Stomach (tissue), 9 donors: ENCODE results near the gene COA8. TPM values are rescaled to one million over a fixed set of nuclear protein-coding genes. Genes with fewer than 3 reads are reported as not detected.

Source experiments
- DNase-seq, 2 donors: peaks; one replicate each; pipeline versions ENCODE4 v3.0.0 to v3.0.0-alpha.2; 2013 to 2019
- H3K27ac ChIP-seq, 5 donors: fragments of 200-600 bp in 4 of 5; sonication (generic) in 4 of 5; one replicate each; pipeline ENCODE4 v1.5.1; 2013 to 2019; ENCODE audit warnings: mild to moderate bottlenecking in 1 of 5, moderate library complexity in 1 of 5
- H3K27me3 ChIP-seq, 3 donors: fragments of 200-600 bp; sonication (generic); one replicate each; pipeline ENCODE4 v1.5.1; 2017 to 2019; ENCODE audit warnings: mixed run types in 1 of 3
- H3K36me3 ChIP-seq, 4 donors: fragments of 200-600 bp; sonication (generic); 1 replicate in 3 of 4; 2 replicates in 1 of 4; pipeline ENCODE4 v1.5.1; 2016 to 2019
- H3K4me1 ChIP-seq, 4 donors: fragments of 200-600 bp; sonication (generic); one replicate each; pipeline ENCODE4 v1.5.1; 2016 to 2019
- H3K4me3 ChIP-seq, 4 donors: fragments of 200-600 bp; sonication (generic) in 3 of 4; one replicate each; pipeline ENCODE4 v1.5.1; 2016 to 2019; ENCODE audit warnings: mild to moderate bottlenecking in 1 of 4
- H3K9me3 ChIP-seq, 4 donors: fragments of 200-600 bp; sonication (generic); one replicate each; pipeline ENCODE4 v1.5.1; 2016 to 2019
- CTCF ChIP-seq, 7 experiments: fragments of 450-650 bp in 4 of 7; fragments of 200-600 bp in 3 of 7; sonication (generic) in 3 of 7; IDR thresholded peaks; one replicate each; pipeline ENCODE4 v1.5.1; 2016 to 2019; ENCODE audit warnings: antibody characterized with exemption in 7 of 7, control low read depth in 2 of 7, mild to moderate bottlenecking in 1 of 7
- EP300 ChIP-seq: sonication (generic); formaldehyde crosslinking; IDR thresholded peaks from one replicate; pipeline ENCODE4 v1.6.1; 2017; ENCODE audit warnings: antibody characterized with exemption
- POLR2A ChIP-seq, 4 donors: fragments of 450-650 bp; IDR thresholded peaks; one replicate each; pipeline ENCODE4 v1.6.1; 2016; ENCODE audit warnings: antibody characterized with exemption in 4 of 4, control low read depth in 2 of 4, mild to moderate bottlenecking in 1 of 4, moderate library complexity in 1 of 4
- POLR2AphosphoS5 ChIP-seq, 3 donors: sonication (generic); formaldehyde crosslinking; IDR thresholded peaks; one replicate each; pipeline ENCODE4 v1.6.1; 2016; ENCODE audit warnings: antibody characterized with exemption in 3 of 3
- WGBS, 5 donors: extraction: QIAGEN DNeasy Blood & Tissue Kit in 3 of 5; methylation state at CpG; one replicate each; pipeline versions ENCODE4 v1.1.5 to v1.1.7; 2013 to 2018; 5-methylcytosine and 5-hydroxymethylcytosine counted together
- intact Hi-C: fragments of 100-400 bp; cut with DNase I; formaldehyde crosslinking; loops from one replicate; pipeline ENCODE4 v1.15.1; 2023; ENCODE audit warnings: low total_unique reads
- polyA plus RNA-seq, 3 donors: library from polyadenylated mRNA; stranded (reverse); fragments of 200-250 nt; gene quantifications; one replicate each; pipeline ENCODE4 v1.2.3, GENCODE V29; 2013
- total RNA-seq, 5 donors: library from RNA; depleted of rRNA; stranded (reverse); fragments of >200 nt; gene quantifications; one replicate each; pipeline versions ENCODE4 v1.1.0 to v1.2.3, GENCODE V29; 2014 to 2016
- donor health status: healthy with polysubstance abuse.
- donor health status: Bipolar disorder and iron deficiency.
- donor health status: healthy.

Gene COA8
- total and polyA plus RNA-seq, 8 donors = 6.4 to 96.5 (median 21.0) TPM

GRCh38 chr14:103623883-103624482 is 61.2 kb downstream of the COA8 start:
- peak overlapping the region in 4 of 5 donors; percentile 25 to 65 (median 56) for H3K27ac ChIP-seq
- intact Hi-C loops = no loop called here
- H3K27me3 ChIP-seq = no peaks in the 10 kb centered on the region
- 36 to 69% (median 44%) methylated on average over 9 to 16 of the region's 16 CpGs for WGBS, 5 donors
- H3K36me3 ChIP-seq = no peaks in the 10 kb centered on the region
- TF ChIP-seq POLR2AphosphoS5 (IDR thresholded peaks at IDR 0.05) (no peak), EP300 (no peak), POLR2A (IDR thresholded peaks at IDR 0.05) (no peak), CTCF (IDR thresholded peaks at IDR 0.05) (no peak)
- H3K4me3 ChIP-seq = peak overlapping the region in 1 of 4 donors; percentile 3
- peak; percentile 41 to 51 for DNase-seq
- H3K9me3 ChIP-seq = no peaks in the 10 kb centered on the region
- H3K4me1 ChIP-seq = peaks cover 28 to 39% (median 32%) of the 10 kb centered on the region in 4 donors

- Histone ChIP-seq H3K4me3 (no peak overlapping the region), H3K27ac (peak overlapping the region; percentile 4 to 65 (median 55)), H3K36me3 (no peaks in the 10 kb centered on the region), H3K27me3 (no peaks in the 10 kb centered on the region), H3K4me1 (peaks cover 28 to 39% (median 34%) of the 10 kb centered on the region in 4 donors), H3K9me3 (no peaks in the 10 kb centered on the region)
- TF ChIP-seq EP300 = no peak
- peak in 2 of 3 donors; percentile 49 to 81 for TF ChIP-seq POLR2AphosphoS5 (IDR thresholded peaks at IDR 0.05)
- TF ChIP-seq CTCF (IDR thresholded peaks at IDR 0.05) = no peak
- TF ChIP-seq POLR2A (IDR thresholded peaks at IDR 0.05) = no peak
- intact Hi-C loops = no loop called here
- 10 to 25% (median 21%) methylated on average over 10 of the region's 10 CpGs for WGBS, 5 donors
- peak; percentile 61 to 68 for DNase-seq
Measured at GRCh38 chr14:103624860-103625259, 62.1 kb downstream of the COA8 start.

- peak overlapping the region in 4 of 5 donors; percentile 49 to 65 (median 58) for H3K27ac ChIP-seq
- H3K36me3 ChIP-seq = no peaks in the 10 kb centered on the region
- no peaks in the 10 kb centered on the region for H3K9me3 ChIP-seq
- intact Hi-C loops = no loop called here
- H3K27me3 ChIP-seq = no peaks in the 10 kb centered on the region
- TF ChIP-seq POLR2AphosphoS5 (IDR thresholded peaks at IDR 0.05) (no peak), CTCF (IDR thresholded peaks at IDR 0.05) (no peak), EP300 (no peak), POLR2A (IDR thresholded peaks at IDR 0.05) (no peak)
- peaks cover 30 to 46% (median 40%) of the 10 kb centered on the region in 4 donors for H3K4me1 ChIP-seq
- no peak overlapping the region for H3K4me3 ChIP-seq
- DNase-seq = peak in 1 of 2 donors; percentile 29
- WGBS, 5 donors = 55 to 67% (median 63%) methylated on average over 11 of the region's 11 CpGs
Measured at GRCh38 chr14:103625356-103626095, 62.8 kb downstream of the COA8 start.

GRCh38 chr14:103626146-103626850 is 63.5 kb downstream of the COA8 start:
- no peak overlapping the region for H3K4me3 ChIP-seq
- WGBS, 5 donors = 71 to 93% (median 85%) methylated on average over 5 of the region's 5 CpGs
- H3K36me3 ChIP-seq = peaks cover 0 to 2% (median 0%) of the 10 kb centered on the region in 4 donors
- peak overlapping the region in 3 of 5 donors; percentile 49 to 65 (median 62) for H3K27ac ChIP-seq
- peaks cover 38 to 54% (median 47%) of the 10 kb centered on the region in 4 donors for H3K4me1 ChIP-seq
- no peaks in the 10 kb centered on the region for H3K9me3 ChIP-seq
- no peaks in the 10 kb centered on the region for H3K27me3 ChIP-seq
- no peak for TF ChIP-seq POLR2A (IDR thresholded peaks at IDR 0.05)
- no peak for DNase-seq
- intact Hi-C loops = no loop called here
